K562 (cell line): ENCODE results near the gene PTRHD1. TPM values are rescaled to one million over a fixed set of nuclear protein-coding genes. Genes with fewer than 3 reads are reported as not detected.

ENCODE experiments used
- ATAC-seq: fragments of 200-7000 bp; cut with Tn5 transposase; 3 replicates; pipeline ENCODE4 v1.9.1; 2020; ENCODE audit warnings: moderate library complexity
- BruUV-seq: library from RNA; stranded (reverse); fragments of 400-500 nt; replicated peaks from 2 replicates; lab custom pipeline; 2021; lab: Mats Ljungman, UMichigan
- CTCF ChIA-PET: fragments of 300-600 bp; formaldehyde crosslinking; extraction: SDS; loops from one replicate; lab custom pipeline; 2021; ENCODE audit warnings: low intra/inter-chr PET ratio; lab: Yijun Ruan, JAX
- POLR2A ChIA-PET: fragments of 300-600, 350-650 bp; sonication (Branson Sonifier 250); formaldehyde crosslinking; extraction: SDS; loops from one replicate; lab custom pipeline; 2021; ENCODE audit warnings: antibody characterized with exemption, inconsistent platforms; lab: Yijun Ruan, JAX
- DNase-seq, 4 experiments: peaks; one replicate each; pipeline versions ENCODE4 v3.0.0 to v3.0.0-alpha.2; 2011 to 2018; ENCODE audit warnings: low spot score in 3 of 4, mixed read lengths in 3 of 4; ENCODE audit errors: extremely low read depth in 1 of 4
- FAIRE-seq: peaks from 2 replicates; lab custom pipeline; 2011; peaks lifted over from hg19 to GRCh38; lab: Jason Lieb, UNC
- H2AFZ ChIP-seq: 2 replicates; pipeline ENCODE4 v1.6.0; 2011; ENCODE audit warnings: low read depth, low read length, control low read depth, inconsistent platforms
- H3K27ac ChIP-seq: fragments of 200-600 bp; 3 replicates; pipeline ENCODE4 v1.8.0; 2011; ENCODE audit warnings: low read depth, mild to moderate bottlenecking, control low read depth, inconsistent platforms, low read length, moderate library complexity, mixed read lengths; ENCODE audit errors: extremely low read depth
- H3K27me3 ChIP-seq, 2 experiments: fragments of 300-600 bp in 1 of 2; 2 replicates in 1 of 2; 3 replicates in 1 of 2; pipeline versions ENCODE4 v1.6.0 to v1.8.0; 2011; ENCODE audit warnings: inconsistent platforms in 2 of 2, low read length in 2 of 2, mild to moderate bottlenecking in 1 of 2, mixed read lengths in 1 of 2, moderate library complexity in 1 of 2; ENCODE audit not compliant: control insufficient read depth in 2 of 2, insufficient read depth in 2 of 2
- H3K36me3 ChIP-seq: fragments of 300-600 bp; 3 replicates; pipeline ENCODE4 v1.8.0; 2011; ENCODE audit warnings: mild to moderate bottlenecking, low read length, inconsistent platforms; ENCODE audit not compliant: control insufficient read depth, insufficient read depth
- H3K4me1 ChIP-seq, 2 experiments: fragments of 200-600 bp in 1 of 2; replicated peaks in 1 of 2; 2 replicates in 1 of 2; 3 replicates in 1 of 2; pipeline versions ENCODE4 v1.5.1 to v1.8.0; 2011; ENCODE audit warnings: inconsistent platforms in 2 of 2, low read length in 2 of 2, mild to moderate bottlenecking in 1 of 2, mixed read lengths in 1 of 2, moderate library complexity in 1 of 2; ENCODE audit not compliant: control insufficient read depth in 2 of 2, insufficient read depth in 2 of 2
- H3K4me2 ChIP-seq: 2 replicates; pipeline ENCODE4 v1.6.1; 2011; ENCODE audit warnings: low read length, control low read depth, inconsistent platforms, mixed read lengths; ENCODE audit not compliant: insufficient read depth
- H3K4me3 ChIP-seq: fragments of 200-600 bp; sonication (generic), shearing (Covaris generic); 2 replicates; pipeline ENCODE4 v1.5.1; 2016; ENCODE audit warnings: control low read depth, inconsistent platforms
- H3K79me2 ChIP-seq: fragments of 200-600 bp; 3 replicates; pipeline ENCODE4 v1.8.0; 2011; ENCODE audit warnings: low read length, inconsistent platforms; ENCODE audit not compliant: control insufficient read depth, insufficient read depth
- H3K9ac ChIP-seq, 2 experiments: 2 replicates each; pipeline versions ENCODE4 v1.6.0 to v1.6.1; 2011; ENCODE audit warnings: low read depth in 2 of 2, low read length in 2 of 2, control low read depth in 1 of 2, inconsistent platforms in 1 of 2, mild to moderate bottlenecking in 1 of 2, mixed read lengths in 1 of 2; ENCODE audit not compliant: insufficient read depth in 1 of 2
- H3K9me1 ChIP-seq: one replicate; pipeline ENCODE4 v1.6.0; 2011; ENCODE audit warnings: inconsistent platforms, mild to moderate bottlenecking, low read length, moderate library complexity; ENCODE audit not compliant: control insufficient read depth, insufficient read depth
- H3K9me3 ChIP-seq: replicated peaks from 2 replicates; pipeline ENCODE4 v1.5.1; 2011; ENCODE audit warnings: low read depth, low read length, inconsistent platforms; ENCODE audit not compliant: control insufficient read depth, insufficient read depth
- H4K20me1 ChIP-seq: replicated peaks from 2 replicates; pipeline ENCODE4 v1.6.1; 2011; ENCODE audit warnings: low read length, inconsistent platforms, mixed read lengths; ENCODE audit not compliant: control insufficient read depth, insufficient read depth
- CBFA2T2 ChIP-seq: fragments of 450-650 bp; conservative IDR thresholded peaks from 2 replicates; pipeline ENCODE4 v1.6.1; 2017; ENCODE audit warnings: mild to moderate bottlenecking
- TGIF2 ChIP-seq: sonication (generic); formaldehyde crosslinking; IDR thresholded peaks from 2 replicates; pipeline ENCODE4 v1.8.1; 2022; ENCODE audit warnings: mild to moderate bottlenecking, missing genetic modification reagents, moderate library complexity
- WGBS: fragments of 100-300 bp; shearing (Covaris generic); methylation state at CpG from one replicate; pipeline ENCODE4 v1.1.6; 2016; ENCODE audit warnings: low coverage, mixed read lengths; ENCODE audit not compliant: insufficient coverage; ENCODE audit errors: missing lambda C conversion rate; 5-methylcytosine and 5-hydroxymethylcytosine counted together
- in situ Hi-C: fragments of 300-500 bp; cut with MboI; formaldehyde crosslinking; loops from 4 replicates; pipeline ENCODE4 v1.15.0; 2018; ENCODE audit warnings: inconsistent platforms, mixed read lengths
- intact Hi-C: fragments of 100-400 bp; cut with micrococcal nuclease; formaldehyde crosslinking; loops from 2 replicates; pipeline ENCODE4 v1.14.2; 2022
- polyA plus RNA-seq, 8 experiments: library from polyadenylated mRNA; depleted of rRNA in 4 of 8; stranded (reverse) in 5 of 8; unstranded in 3 of 8; fragments of >200 nt; fragmentation: Nextera tagmentation in 2 of 8; fragmentation: Illumina TruSeq in 1 of 8; extraction: Ambion mirVana in 2 of 8; extraction: Trizol in 1 of 8; gene quantifications; 2 replicates each; pipeline versions ENCODE4 v1.2.1 to v1.2.3, GENCODE V29; 2011 to 2014; ENCODE audit warnings: inconsistent platforms in 1 of 8, missing spikeins in 1 of 8
- total RNA-seq, 7 experiments: library from RNA; depleted of rRNA in 6 of 7; stranded (reverse); fragments of >200 nt in 6 of 7; fragmentation: Illumina TruSeq in 2 of 7; extraction: Trizol in 2 of 7; gene quantifications; 2 replicates each; pipeline versions ENCODE4 v1.2.1 to v1.2.3, GENCODE V29; 2011 to 2021; ENCODE audit warnings: low replicate concordance in 1 of 7
- TF ChIP-seq, protein P1 (sequence below): sonication (generic); formaldehyde crosslinking; IDR thresholded peaks from 2 replicates; pipeline ENCODE4 v1.8.0; 2023; ENCODE audit warnings: mild to moderate bottlenecking, missing genetic modification reagents
- TF ChIP-seq, protein P2 (sequence below), 2 experiments: fragments of 450-650 bp; formaldehyde crosslinking in 1 of 2; IDR thresholded peaks; 2 replicates each; pipeline versions ENCODE4 v1.4.0 to v1.6.1; 2014 to 2020; ENCODE audit warnings: mild to moderate bottlenecking in 2 of 2, borderline replicate concordance in 1 of 2, low read depth in 1 of 2
- TF ChIP-seq, protein P3 (sequence below): fragments of 250-450 bp; sonication (Bioruptor Pico); IDR thresholded peaks from 2 replicates; pipeline ENCODE4 v1.8.0; 2021; ENCODE audit warnings: moderate library complexity, mild to moderate bottlenecking, inconsistent platforms

PTRHD1 gene
- total and polyA plus RNA-seq, 9 of the 15 experiments (the other 6 are each of a cell fraction or from before 2014, with no cell fraction given), result 15.8 to 83.2 (median 46.6) TPM

DNA sequence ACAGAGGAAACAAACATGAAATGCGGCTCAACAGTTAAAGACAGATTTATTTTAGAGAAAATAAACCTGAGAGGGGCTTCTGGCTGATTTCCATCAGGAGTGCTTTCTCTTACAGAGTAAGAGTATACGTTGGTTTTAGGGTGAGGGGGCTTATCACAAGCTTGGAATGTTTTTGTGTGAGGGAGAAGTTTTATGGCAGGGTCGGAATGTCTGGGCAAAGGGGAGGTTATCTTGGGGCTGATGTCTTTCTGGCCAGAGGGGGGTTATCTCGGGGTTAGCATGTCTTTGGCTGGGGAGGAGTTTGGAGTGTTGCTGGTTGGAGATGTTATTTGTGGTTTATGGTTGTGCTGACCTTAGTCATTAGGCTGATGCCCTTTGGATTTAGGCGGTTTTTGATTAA lies 22.1 kb downstream of the PTRHD1 start:
- H3K36me3 ChIP-seq, result peaks cover 10% of the 10 kb centered on the region; the same call in 1 of the 3 replicates
- FAIRE-seq (peak; percentile 86), ATAC-seq (peak; percentile 64), DNase-seq (peak in 2 of 4 experiments; percentile 27 to 40)
- BruUV-seq, result no TSS peak
- H3K27me3 ChIP-seq, result no peaks in the 10 kb centered on the region; a peak in 1 of 5 replicates
- H3K79me2 ChIP-seq, result no peaks in the 10 kb centered on the region
- no peak overlapping the region for H3K4me2 ChIP-seq
- H3K27ac ChIP-seq, result no peak overlapping the region
- no peak overlapping the region for H3K9ac ChIP-seq
- WGBS, result 10% methylated on average over 5 of the region's 5 CpGs
- no peaks in the 10 kb centered on the region for H4K20me1 ChIP-seq
- intact Hi-C loops (no loop called here), in situ Hi-C loops (no loop called here)
- H2AFZ ChIP-seq, result no peak overlapping the region
- ChIA-PET CTCF (no interaction called here), POLR2A (no interaction called here)
- H3K9me1 ChIP-seq, result no peaks in the 10 kb centered on the region
- H3K9me3 ChIP-seq, result no peaks in the 10 kb centered on the region; the same call in 1 of the 2 replicates
- peaks cover 0 to 7% of the 10 kb centered on the region in 2 experiments; a peak in 2 of 5 replicates for H3K4me1 ChIP-seq
- no peak overlapping the region for H3K4me3 ChIP-seq
- TF ChIP-seq, protein P1, sequence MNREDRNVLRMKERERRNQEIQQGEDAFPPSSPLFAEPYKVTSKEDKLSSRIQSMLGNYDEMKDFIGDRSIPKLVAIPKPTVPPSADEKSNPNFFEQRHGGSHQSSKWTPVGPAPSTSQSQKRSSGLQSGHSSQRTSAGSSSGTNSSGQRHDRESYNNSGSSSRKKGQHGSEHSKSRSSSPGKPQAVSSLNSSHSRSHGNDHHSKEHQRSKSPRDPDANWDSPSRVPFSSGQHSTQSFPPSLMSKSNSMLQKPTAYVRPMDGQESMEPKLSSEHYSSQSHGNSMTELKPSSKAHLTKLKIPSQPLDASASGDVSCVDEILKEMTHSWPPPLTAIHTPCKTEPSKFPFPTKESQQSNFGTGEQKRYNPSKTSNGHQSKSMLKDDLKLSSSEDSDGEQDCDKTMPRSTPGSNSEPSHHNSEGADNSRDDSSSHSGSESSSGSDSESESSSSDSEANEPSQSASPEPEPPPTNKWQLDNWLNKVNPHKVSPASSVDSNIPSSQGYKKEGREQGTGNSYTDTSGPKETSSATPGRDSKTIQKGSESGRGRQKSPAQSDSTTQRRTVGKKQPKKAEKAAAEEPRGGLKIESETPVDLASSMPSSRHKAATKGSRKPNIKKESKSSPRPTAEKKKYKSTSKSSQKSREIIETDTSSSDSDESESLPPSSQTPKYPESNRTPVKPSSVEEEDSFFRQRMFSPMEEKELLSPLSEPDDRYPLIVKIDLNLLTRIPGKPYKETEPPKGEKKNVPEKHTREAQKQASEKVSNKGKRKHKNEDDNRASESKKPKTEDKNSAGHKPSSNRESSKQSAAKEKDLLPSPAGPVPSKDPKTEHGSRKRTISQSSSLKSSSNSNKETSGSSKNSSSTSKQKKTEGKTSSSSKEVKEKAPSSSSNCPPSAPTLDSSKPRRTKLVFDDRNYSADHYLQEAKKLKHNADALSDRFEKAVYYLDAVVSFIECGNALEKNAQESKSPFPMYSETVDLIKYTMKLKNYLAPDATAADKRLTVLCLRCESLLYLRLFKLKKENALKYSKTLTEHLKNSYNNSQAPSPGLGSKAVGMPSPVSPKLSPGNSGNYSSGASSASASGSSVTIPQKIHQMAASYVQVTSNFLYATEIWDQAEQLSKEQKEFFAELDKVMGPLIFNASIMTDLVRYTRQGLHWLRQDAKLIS (CRISPR knock-in tag), result no peak
- TF ChIP-seq, protein P2, sequence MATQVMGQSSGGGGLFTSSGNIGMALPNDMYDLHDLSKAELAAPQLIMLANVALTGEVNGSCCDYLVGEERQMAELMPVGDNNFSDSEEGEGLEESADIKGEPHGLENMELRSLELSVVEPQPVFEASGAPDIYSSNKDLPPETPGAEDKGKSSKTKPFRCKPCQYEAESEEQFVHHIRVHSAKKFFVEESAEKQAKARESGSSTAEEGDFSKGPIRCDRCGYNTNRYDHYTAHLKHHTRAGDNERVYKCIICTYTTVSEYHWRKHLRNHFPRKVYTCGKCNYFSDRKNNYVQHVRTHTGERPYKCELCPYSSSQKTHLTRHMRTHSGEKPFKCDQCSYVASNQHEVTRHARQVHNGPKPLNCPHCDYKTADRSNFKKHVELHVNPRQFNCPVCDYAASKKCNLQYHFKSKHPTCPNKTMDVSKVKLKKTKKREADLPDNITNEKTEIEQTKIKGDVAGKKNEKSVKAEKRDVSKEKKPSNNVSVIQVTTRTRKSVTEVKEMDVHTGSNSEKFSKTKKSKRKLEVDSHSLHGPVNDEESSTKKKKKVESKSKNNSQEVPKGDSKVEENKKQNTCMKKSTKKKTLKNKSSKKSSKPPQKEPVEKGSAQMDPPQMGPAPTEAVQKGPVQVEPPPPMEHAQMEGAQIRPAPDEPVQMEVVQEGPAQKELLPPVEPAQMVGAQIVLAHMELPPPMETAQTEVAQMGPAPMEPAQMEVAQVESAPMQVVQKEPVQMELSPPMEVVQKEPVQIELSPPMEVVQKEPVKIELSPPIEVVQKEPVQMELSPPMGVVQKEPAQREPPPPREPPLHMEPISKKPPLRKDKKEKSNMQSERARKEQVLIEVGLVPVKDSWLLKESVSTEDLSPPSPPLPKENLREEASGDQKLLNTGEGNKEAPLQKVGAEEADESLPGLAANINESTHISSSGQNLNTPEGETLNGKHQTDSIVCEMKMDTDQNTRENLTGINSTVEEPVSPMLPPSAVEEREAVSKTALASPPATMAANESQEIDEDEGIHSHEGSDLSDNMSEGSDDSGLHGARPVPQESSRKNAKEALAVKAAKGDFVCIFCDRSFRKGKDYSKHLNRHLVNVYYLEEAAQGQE (IDR thresholded peaks at IDR 0.05; ENCODE audit: borderline replicate concordance), result no peak
- TF ChIP-seq, protein P2 (CRISPR knock-in tag; IDR thresholded peaks at IDR 0.05; ENCODE audit: low read depth), result no peak
- TF ChIP-seq, protein P3, sequence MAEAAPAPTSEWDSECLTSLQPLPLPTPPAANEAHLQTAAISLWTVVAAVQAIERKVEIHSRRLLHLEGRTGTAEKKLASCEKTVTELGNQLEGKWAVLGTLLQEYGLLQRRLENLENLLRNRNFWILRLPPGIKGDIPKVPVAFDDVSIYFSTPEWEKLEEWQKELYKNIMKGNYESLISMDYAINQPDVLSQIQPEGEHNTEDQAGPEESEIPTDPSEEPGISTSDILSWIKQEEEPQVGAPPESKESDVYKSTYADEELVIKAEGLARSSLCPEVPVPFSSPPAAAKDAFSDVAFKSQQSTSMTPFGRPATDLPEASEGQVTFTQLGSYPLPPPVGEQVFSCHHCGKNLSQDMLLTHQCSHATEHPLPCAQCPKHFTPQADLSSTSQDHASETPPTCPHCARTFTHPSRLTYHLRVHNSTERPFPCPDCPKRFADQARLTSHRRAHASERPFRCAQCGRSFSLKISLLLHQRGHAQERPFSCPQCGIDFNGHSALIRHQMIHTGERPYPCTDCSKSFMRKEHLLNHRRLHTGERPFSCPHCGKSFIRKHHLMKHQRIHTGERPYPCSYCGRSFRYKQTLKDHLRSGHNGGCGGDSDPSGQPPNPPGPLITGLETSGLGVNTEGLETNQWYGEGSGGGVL (CRISPR knock-in tag), result no peak
- no peak for TF ChIP-seq TGIF2 (CRISPR knock-in tag)
- TF ChIP-seq CBFA2T2, result peak; percentile 58
